Neural crest cell (in vitro differentiated cells): ENCODE data around the gene YKT6. TPM values are rescaled to one million over a fixed set of nuclear protein-coding genes. Genes with fewer than 3 reads are reported as not detected.

Experiments
- DNase-seq: peaks from one replicate; pipeline ENCODE4 v3.0.0; 2021; ENCODE audit warnings: low read depth, mixed read lengths, low spot score
- H3K27ac Mint-ChIP-seq: one replicate; pipeline ENCODE4 v1.8.0; 2021; ENCODE audit warnings: mild to moderate bottlenecking, mixed read lengths; ENCODE audit not compliant: unreplicated experiment
- H3K27me3 Mint-ChIP-seq: 2 replicates; pipeline ENCODE4 v1.8.0; 2021; ENCODE audit warnings: low read depth, mild to moderate bottlenecking, mixed read lengths
- H3K36me3 Mint-ChIP-seq: 2 replicates; pipeline ENCODE4 v1.8.0; 2021; ENCODE audit warnings: low read depth, mild to moderate bottlenecking, mixed read lengths
- H3K4me1 Mint-ChIP-seq: 2 replicates; pipeline ENCODE4 v1.8.0; 2021; ENCODE audit warnings: mixed read lengths
- H3K4me3 Mint-ChIP-seq: one replicate; pipeline ENCODE4 v1.8.0; 2021; ENCODE audit warnings: mild to moderate bottlenecking, mixed read lengths
- H3K9me3 Mint-ChIP-seq: 2 replicates; pipeline ENCODE4 v1.8.0; 2021; ENCODE audit warnings: mixed read lengths
- total RNA-seq: library from RNA; stranded (reverse); gene quantifications from 2 replicates; pipeline ENCODE4 v1.2.1, GENCODE V29; 2021
- TF ChIP-seq, protein P1 (sequence below): fragments of 200-600 bp; sonication (generic); conservative IDR thresholded peaks from 2 replicates; pipeline ENCODE4 v1.5.0; 2021; ENCODE audit warnings: antibody characterized with exemption, mild to moderate bottlenecking

Gene YKT6
- total RNA-seq, 1 donor from 2014 or later, result 97.4 TPM

DNA sequence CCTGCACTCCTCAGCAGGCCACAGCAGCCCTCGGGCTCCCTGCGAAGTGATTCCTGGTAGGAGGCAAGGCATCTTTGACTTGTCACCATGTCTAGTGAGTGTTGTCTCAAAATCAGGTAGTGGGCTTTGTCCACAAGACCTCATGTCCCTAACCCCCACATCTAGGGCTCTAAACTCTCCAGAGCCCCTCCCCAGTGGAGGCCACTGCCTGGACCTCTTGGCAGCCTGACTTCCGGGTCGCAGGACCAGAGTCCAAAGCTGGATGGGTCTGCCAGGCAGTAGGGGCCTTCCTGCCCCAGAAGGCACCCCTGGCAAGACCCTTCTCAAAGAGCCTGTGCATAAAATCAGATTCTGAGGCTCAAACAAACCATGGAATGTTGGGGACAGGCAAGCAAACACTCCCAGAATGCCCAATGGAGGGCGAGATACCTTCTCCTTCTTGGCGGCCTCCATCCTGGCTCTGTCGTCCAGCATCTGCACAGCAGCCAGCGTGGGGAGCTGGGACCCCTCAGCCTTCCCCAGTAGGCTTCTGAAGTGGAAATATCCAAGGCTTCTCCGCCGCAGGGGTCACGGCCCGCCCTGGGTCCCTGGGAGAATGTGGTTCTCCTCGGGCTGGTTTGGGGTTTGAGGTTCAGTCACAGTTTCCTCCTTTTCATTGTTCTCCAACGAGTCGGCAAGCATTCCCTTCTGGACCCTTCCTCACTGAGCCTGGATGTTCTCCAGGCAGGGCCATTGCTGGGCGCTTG lies 12.1 kb upstream of the YKT6 start:
- H3K4me1 Mint-ChIP-seq, result no peaks in the 10 kb centered on the region
- TF ChIP-seq, protein P1, sequence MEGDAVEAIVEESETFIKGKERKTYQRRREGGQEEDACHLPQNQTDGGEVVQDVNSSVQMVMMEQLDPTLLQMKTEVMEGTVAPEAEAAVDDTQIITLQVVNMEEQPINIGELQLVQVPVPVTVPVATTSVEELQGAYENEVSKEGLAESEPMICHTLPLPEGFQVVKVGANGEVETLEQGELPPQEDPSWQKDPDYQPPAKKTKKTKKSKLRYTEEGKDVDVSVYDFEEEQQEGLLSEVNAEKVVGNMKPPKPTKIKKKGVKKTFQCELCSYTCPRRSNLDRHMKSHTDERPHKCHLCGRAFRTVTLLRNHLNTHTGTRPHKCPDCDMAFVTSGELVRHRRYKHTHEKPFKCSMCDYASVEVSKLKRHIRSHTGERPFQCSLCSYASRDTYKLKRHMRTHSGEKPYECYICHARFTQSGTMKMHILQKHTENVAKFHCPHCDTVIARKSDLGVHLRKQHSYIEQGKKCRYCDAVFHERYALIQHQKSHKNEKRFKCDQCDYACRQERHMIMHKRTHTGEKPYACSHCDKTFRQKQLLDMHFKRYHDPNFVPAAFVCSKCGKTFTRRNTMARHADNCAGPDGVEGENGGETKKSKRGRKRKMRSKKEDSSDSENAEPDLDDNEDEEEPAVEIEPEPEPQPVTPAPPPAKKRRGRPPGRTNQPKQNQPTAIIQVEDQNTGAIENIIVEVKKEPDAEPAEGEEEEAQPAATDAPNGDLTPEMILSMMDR, result no peak
- no peak for DNase-seq
- no peaks in the 10 kb centered on the region for H3K36me3 Mint-ChIP-seq
- peaks cover 16% of the 10 kb centered on the region for H3K27me3 Mint-ChIP-seq
- H3K4me3 Mint-ChIP-seq, result no peak overlapping the region
- no peaks in the 10 kb centered on the region for H3K9me3 Mint-ChIP-seq
- H3K27ac Mint-ChIP-seq, result no peak overlapping the region

DNA sequence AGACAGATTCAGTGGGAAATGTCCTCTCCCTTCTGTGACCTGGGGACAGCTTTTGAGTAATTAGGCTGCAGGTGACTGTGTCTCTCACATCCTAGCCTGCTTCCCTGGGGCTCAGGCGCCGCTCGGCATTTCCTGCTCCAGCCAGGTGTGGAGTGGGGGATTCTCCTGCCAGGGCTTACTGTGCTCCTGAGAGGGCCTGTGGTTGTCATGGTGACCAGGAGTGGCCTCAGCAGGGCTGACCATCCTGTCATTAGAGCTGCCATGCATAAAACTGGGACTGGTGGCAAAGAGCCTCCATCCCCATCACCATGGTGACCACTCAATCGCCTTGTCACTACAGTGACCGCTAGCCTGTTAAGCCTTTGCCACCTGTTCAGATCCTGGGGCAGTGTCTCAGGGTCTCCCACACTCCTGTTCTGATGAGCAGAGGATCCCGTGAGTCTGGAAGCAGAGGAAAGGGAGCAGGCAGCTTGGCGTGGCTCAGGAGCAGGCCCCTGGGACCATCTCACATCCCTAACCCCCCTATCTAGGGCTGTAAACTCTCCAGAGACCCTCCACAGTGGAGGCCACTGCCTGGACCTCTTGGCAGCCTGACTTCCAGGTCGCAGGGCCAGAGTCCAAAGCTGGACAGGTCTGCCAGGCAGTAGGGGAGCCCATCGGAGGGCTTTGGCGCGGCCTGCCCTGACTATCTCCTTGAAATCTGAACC lies 11.3 kb upstream of the YKT6 start, which contains the start of gene GCK:
Gene GCK, minus strand, starts transcription at position 154 of the 707 bp plus-strand sequence. CDS start 486 bp downstream, outside the sequence.
- no peak for DNase-seq
- no peaks in the 10 kb centered on the region for H3K4me1 Mint-ChIP-seq
- H3K4me3 Mint-ChIP-seq, result no peak within 1 kb of the TSS
- H3K27ac Mint-ChIP-seq, result no peak within 1 kb of the TSS
- no peaks in the 10 kb centered on the region for H3K36me3 Mint-ChIP-seq
- peaks cover 16% of the 10 kb centered on the region for H3K27me3 Mint-ChIP-seq
- TF ChIP-seq, protein P1, result no peak
- H3K9me3 Mint-ChIP-seq, result no peaks in the 10 kb centered on the region

DNA sequence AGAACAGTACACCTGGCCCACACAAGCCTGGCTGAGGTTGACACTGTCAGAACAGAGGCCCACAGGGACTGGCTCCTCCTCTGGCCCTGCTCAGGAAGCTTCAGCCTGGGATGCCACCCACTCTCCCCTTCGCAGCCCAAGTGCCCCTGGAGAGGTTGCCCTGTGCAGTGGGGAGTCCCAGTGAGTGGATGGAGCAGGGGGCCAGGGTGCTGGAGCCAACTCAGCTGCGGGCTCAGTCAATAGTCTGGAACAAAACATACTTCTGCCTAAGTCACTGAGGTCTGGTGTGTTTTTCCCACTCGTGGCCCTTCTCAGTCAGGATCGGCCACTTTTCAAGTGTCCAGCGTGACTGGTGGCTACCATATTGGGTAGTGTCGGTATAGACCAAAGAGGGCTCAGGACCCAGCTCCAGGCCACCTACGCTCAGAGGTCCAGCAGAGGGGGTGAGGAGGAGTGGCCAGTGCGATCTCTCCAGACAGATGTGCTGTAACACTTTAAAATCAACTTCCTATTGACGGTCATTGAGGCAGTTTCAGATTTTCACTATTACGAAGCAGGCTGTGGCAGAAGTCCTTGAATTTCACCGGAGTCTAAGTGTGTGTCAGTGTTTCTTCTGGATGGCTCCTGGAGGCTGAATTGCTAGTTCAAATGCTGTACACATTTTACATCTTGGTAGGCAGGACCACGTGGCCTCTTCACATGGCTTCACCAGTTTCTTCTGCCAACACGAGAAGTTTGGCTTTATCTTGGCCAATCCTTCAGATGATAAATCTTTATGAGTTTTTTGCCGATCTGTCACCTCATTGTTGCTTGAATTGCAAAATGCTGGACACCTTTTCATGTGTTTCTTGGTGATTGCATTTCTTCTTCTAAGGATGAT lies 10.5 kb upstream of the YKT6 start:
- peaks cover 13% of the 10 kb centered on the region for H3K27me3 Mint-ChIP-seq
- no peaks in the 10 kb centered on the region for H3K9me3 Mint-ChIP-seq
- H3K36me3 Mint-ChIP-seq, result no peaks in the 10 kb centered on the region
- H3K4me3 Mint-ChIP-seq, result no peak overlapping the region
- TF ChIP-seq, protein P1, result no peak
- no peaks in the 10 kb centered on the region for H3K4me1 Mint-ChIP-seq
- DNase-seq, result no peak
- H3K27ac Mint-ChIP-seq, result no peak overlapping the region

DNA sequence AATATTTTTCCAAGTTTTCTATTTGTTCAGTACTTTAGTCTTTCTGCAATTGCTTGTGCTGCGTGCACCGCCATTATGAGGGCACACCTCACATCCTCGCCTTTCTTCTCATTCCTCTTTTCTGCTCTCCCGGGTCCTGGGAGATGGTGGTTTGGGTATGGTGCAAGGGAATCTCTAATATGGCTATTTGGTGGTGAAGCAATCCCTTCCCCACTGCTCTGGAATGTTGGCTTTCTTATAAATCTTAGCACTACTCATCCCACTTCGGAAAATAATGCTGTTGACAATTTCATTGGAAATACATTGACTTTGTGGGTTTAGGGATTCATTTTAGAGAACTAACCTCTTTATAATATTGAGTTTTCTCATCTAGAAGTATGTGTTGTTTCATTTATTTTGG lies 9.6 kb upstream of the YKT6 start:
- Mint-ChIP-seq H3K36me3 (no peaks in the 10 kb centered on the region), H3K4me3 (no peak overlapping the region), H3K27me3 (peaks cover 18% of the 10 kb centered on the region), H3K27ac (no peak overlapping the region), H3K9me3 (no peaks in the 10 kb centered on the region), H3K4me1 (no peaks in the 10 kb centered on the region)
- no peak for DNase-seq
- TF ChIP-seq, protein P1, result no peak

DNA sequence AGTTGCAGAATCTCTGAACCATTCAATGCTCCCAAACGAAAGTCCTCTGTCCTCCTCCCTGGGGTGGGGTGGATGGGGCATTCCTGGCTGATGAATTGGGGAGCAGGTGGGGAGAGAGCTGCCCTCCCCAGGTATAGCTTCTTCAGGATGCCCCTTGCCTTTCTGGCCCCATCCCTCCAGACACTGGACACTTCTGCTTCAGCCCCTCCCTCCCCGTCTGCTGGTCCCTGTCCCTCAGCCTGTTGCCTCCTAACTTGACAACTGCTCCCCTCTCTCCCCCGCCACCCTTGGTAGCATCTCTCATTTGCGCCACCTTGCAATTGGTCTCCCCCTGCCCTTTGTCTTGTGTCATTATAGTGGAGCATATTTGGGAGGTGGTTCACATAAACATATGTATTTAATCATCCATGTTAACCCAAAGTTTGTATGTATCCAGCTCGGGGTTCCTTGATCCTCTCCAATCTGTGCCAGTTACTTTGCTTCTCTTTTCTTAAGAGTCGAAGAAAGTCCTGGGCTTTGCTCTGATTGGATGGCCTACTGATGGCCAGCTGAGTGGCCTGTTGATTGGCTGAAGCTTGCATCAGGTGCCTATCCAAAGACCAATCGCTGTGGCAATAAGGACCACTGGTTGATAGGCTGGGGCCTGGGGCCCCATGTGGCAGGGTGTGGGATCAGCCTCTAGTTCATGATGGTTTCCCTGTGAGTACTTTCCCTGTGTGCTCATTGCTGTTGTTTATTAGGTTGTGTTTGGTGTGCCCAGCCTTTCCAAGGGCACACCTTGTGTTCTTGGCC lies 7.6 kb upstream of the YKT6 start:
- H3K27ac Mint-ChIP-seq, result no peak overlapping the region
- H3K4me3 Mint-ChIP-seq, result no peak overlapping the region
- DNase-seq, result no peak
- no peaks in the 10 kb centered on the region for H3K36me3 Mint-ChIP-seq
- H3K9me3 Mint-ChIP-seq, result no peaks in the 10 kb centered on the region
- H3K4me1 Mint-ChIP-seq, result no peaks in the 10 kb centered on the region
- TF ChIP-seq, protein P1, result no peak
- H3K27me3 Mint-ChIP-seq, result peaks cover 37% of the 10 kb centered on the region
